ENCODE measurements around the gene MME. TPM values are rescaled to one million over a fixed set of nuclear protein-coding genes. Genes with fewer than 3 reads are reported as not detected.

Gene MME
- total and polyA plus RNA-seq, 2 of the 8 experiments (the other 6 are each of a cell fraction or from before 2014, with no cell fraction given), result 5.0 to 39.6 TPM

DNA sequence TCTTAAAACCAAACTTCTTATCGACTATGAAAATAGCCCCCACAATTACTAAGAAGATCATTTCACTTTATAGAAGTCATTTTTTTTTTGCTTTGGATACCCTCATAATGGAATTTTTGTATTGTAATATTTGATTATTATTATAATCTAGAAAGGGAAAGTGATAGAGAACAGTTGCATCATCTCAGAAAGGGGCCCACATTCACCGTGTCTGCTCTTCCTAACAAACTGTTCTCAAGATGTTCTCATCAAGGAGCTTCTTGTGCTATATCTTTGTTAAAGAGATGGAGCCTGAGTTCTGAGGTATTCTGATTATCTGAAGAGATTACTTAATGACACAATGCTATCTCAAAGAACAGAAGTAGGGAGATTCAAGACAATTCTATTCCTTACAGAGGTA is 49.3 kb downstream of the MME start:
- H3K9ac ChIP-seq (replicated peaks in 1 of 4; ENCODE audit: extremely low read depth in 1 of 4, low read depth in 3 of 4, low read length in 3 of 4), result no peak overlapping the region
- H2BK5ac ChIP-seq (ENCODE audit: low read depth, low read length), result no peak overlapping the region
- ChIA-PET POLR2A (ENCODE audit: partially characterized antibody) (no interaction called here), CTCF (ENCODE audit: partially characterized antibody) (no interaction called here)
- H3K27me3 ChIP-seq (replicated peaks in 1 of 4; ENCODE audit: control insufficient read depth in 3 of 4, extremely low read depth in 1 of 4, insufficient read depth in 3 of 4, low read length in 3 of 4), result no peaks in the 10 kb centered on the region
- no peak overlapping the region for H3K4ac ChIP-seq (replicated peaks; ENCODE audit: insufficient read length, low read depth, low read length)
- H2BK12ac ChIP-seq (ENCODE audit: low read depth, low read length), result no peak overlapping the region
- H4K5ac ChIP-seq (ENCODE audit: insufficient read length, low read depth, low read length), result no peak overlapping the region
- H4K20me1 ChIP-seq (replicated peaks in 1 of 2; ENCODE audit: control insufficient read depth in 1 of 2, insufficient read depth in 2 of 2, low read length in 2 of 2), result no peaks in the 10 kb centered on the region
- no peak overlapping the region for H2AFZ ChIP-seq (ENCODE audit: low read length)
- H2BK120ac ChIP-seq (replicated peaks; ENCODE audit: low read depth, low read length), result no peak overlapping the region
- no peaks in the 10 kb centered on the region for H3K9me3 ChIP-seq (ENCODE audit: insufficient read depth in 2 of 2, low read depth in 1 of 2, low read length in 1 of 2)
- no peaks in the 10 kb centered on the region for H3K79me1 ChIP-seq (ENCODE audit: low read depth, low read length)
- H3K4me3 ChIP-seq (ENCODE audit: extremely low read depth in 1 of 4, insufficient read depth in 2 of 4, low read depth in 3 of 4, low read length in 4 of 4), result no peak overlapping the region
- WGBS, 2 experiments (ENCODE audit: extremely low coverage in 1 of 2, insufficient coverage in 1 of 2, insufficient read length in 1 of 2, insufficient replicate concordance in 2 of 2, low coverage in 1 of 2, low lambda C conversion rate in 2 of 2, missing lambda C conversion rate in 1 of 2), result 86% methylated on average over 2 of the region's 2 CpGs; no CpG with 5 or more reads in 1 of the 2 experiments
- no peak overlapping the region for H3K27ac ChIP-seq (ENCODE audit: low read depth, low read length)
- no peak overlapping the region for H3K4me2 ChIP-seq (ENCODE audit: insufficient read depth in 1 of 2, low read depth in 2 of 2, low read length in 2 of 2)
- no peak overlapping the region for H4K8ac ChIP-seq (ENCODE audit: extremely low read depth, insufficient read depth, low read length)
- no peak overlapping the region for H2BK15ac ChIP-seq (ENCODE audit: low read length)
- no peaks in the 10 kb centered on the region for H3K36me3 ChIP-seq (ENCODE audit: control insufficient read depth in 2 of 4, insufficient read depth in 4 of 4, low read length in 3 of 4)
- H2AK5ac ChIP-seq (ENCODE audit: low read depth, low read length), result no peak overlapping the region
- H3K4me1 ChIP-seq (replicated peaks in 1 of 4; ENCODE audit: control insufficient read depth in 3 of 4, insufficient read depth in 4 of 4, low read length in 3 of 4), result peaks cover 0 to 2% (median 0%) of the 10 kb centered on the region in 4 experiments; a peak in 1 of 7 replicates
- no peak for FAIRE-seq
- no peak for DNase-seq (ENCODE audit: low read depth in 1 of 2, low spot score in 2 of 2)
- no peak overlapping the region for H3K23ac ChIP-seq (ENCODE audit: insufficient read length)
- H3K56ac ChIP-seq (replicated peaks; ENCODE audit: insufficient read length, low read depth, low read length), result no peak overlapping the region
- no peak overlapping the region for H3K18ac ChIP-seq (ENCODE audit: extremely low read depth, low read length)
- no peak overlapping the region for H4K91ac ChIP-seq (replicated peaks; ENCODE audit: insufficient read length, low read length)
- H3K23me2 ChIP-seq (ENCODE audit: low read depth, low read length), result no peaks in the 10 kb centered on the region
- H3K14ac ChIP-seq (ENCODE audit: insufficient read length), result no peak overlapping the region
- H2BK20ac ChIP-seq (ENCODE audit: low read length), result no peak overlapping the region
- no peaks in the 10 kb centered on the region for H3K79me2 ChIP-seq (ENCODE audit: control insufficient read depth in 1 of 2, insufficient read depth in 2 of 2, low read length in 2 of 2)
- TF ChIP-seq KDM1A (IDR thresholded peaks at IDR 0.05; ENCODE audit: borderline replicate concordance, low read length) (no peak), NANOG (IDR thresholded peaks at IDR 0.05; ENCODE audit: insufficient read depth, low read depth, low read length, poor library complexity, severe bottlenecking) (no peak), SP1 (IDR thresholded peaks at IDR 0.05; ENCODE audit: low read depth, low read length) (no peak), RBBP5 (IDR thresholded peaks at IDR 0.05; ENCODE audit: borderline replicate concordance, low read depth, low read length) (no peak), ZNF274 (IDR thresholded peaks at IDR 0.05; ENCODE audit: borderline replicate concordance, extremely low read depth, low read length) (no peak), TCF12 (IDR thresholded peaks at IDR 0.05; ENCODE audit: low read depth, low read length) (no peak), TEAD4 (IDR thresholded peaks at IDR 0.05; ENCODE audit: low read depth, low read length) (no peak), GTF2F1 (IDR thresholded peaks at IDR 0.05; ENCODE audit: borderline replicate concordance, low read depth, low read length) (no peak), SAP30 (IDR thresholded peaks at IDR 0.05; ENCODE audit: insufficient read depth, insufficient replicate concordance, low read length) (no peak), RFX5 (IDR thresholded peaks at IDR 0.05; ENCODE audit: borderline replicate concordance, low read depth, low read length) (no peak), TBP (IDR thresholded peaks at IDR 0.05; ENCODE audit: low read depth, low read length) (no peak)
- TF ChIP-seq, protein P1, sequence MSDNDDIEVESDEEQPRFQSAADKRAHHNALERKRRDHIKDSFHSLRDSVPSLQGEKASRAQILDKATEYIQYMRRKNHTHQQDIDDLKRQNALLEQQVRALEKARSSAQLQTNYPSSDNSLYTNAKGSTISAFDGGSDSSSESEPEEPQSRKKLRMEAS (IDR thresholded peaks at IDR 0.05), result no peak

Measured in H1 (cell line).